ENCODE data around the gene XPNPEP2.

XPNPEP2 gene

DNA sequence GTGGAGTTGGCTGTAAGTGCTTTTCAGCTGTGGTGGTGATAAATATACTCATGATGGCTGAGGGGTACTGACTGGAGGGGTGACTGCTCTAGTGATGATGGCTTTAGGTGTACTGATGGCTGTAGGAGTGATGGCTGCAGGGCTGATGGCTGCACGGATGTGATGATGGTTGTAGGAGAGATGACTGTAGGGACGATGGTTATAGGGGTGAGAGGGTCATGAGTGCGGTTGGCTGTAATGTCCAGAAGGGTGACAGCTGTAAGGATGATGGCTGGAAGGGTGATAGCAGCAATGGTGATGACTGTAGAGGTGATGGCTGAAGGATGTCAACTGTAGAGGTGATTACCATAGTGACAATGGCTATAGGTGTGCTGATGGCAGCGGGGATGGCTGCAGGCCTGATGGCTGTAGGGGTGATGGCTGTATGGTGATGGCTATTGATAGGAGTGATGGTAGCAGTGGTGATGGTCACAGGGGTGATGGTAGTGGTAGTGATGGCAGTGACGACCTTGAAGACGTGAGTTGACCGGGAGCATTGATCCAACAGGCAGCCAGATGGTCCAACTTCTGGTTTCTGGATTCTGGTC is 40.4 kb downstream of the XPNPEP2 start:
- no peak for DNase-seq (ENCODE audit: low read depth in 3 of 3)

DNA sequence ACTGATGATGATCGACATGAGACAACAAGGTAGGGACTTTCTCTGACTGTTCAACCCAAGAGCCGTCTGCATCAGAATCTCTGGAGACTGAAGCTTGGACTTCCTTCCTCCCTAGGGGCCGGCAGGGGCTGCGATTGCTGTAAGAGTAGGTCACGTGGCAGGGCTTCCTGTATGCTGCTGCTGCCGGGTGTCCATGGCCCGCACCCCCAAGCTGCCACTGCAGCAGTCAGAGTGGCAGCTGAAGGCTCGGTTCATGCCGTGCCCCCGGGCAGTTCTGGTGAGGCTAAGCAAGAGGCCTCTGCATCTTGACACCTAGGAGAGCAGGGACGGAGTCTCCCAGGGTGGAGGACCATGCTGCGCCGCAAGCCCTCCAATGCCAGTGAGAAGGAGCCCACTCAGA is 41.0 kb downstream of the XPNPEP2 start, which contains the start of gene SASH3:
SASH3 (plus strand) TSS at position 203 of the 400 bp plus-strand sequence; CDS start at position 352, 149 bp downstream.
- peak in 1 of 3 experiments; percentile 65 for DNase-seq (ENCODE audit: low read depth in 3 of 3)

DNA sequence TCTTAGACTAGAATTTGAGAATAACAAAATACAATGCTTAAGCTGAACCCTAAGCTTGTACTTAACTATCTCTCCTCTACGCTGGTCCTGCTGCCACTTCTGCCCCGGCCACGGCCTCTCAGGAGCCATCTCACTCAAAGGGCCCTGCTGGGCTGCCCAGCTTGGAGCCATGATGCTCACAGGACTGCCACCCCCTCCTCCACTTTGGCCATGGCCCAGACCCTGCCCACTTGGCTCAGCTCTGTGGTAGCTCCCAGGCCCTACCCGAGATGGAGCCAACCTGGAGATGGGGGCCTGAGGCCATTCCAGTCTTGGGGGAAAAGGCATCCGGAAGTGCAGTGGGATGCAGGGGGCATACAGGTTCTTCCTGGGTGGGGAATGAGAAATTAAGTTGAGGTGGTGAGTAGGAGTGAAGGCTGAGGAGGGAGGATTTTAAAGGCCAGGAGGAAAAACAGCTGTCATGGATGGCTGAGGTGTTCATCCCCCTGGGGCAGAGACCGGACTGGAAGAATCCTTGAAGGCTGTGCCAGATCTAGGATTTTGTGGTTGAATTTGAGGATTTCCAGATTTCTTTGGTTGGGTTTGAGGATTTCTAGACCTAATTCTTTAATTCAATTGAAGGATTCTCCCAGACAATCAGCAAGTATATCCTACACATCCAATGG is 41.8 kb downstream of the XPNPEP2 start:
- no peak for DNase-seq (ENCODE audit: low read depth in 3 of 3)

- DNase-seq (ENCODE audit: low read depth in 3 of 3) = peak; percentile 49 to 81 (median 61)
These were observed 42.4 kb downstream of the XPNPEP2 start for GRCh38 chrX:129781134-129781672.

DNA sequence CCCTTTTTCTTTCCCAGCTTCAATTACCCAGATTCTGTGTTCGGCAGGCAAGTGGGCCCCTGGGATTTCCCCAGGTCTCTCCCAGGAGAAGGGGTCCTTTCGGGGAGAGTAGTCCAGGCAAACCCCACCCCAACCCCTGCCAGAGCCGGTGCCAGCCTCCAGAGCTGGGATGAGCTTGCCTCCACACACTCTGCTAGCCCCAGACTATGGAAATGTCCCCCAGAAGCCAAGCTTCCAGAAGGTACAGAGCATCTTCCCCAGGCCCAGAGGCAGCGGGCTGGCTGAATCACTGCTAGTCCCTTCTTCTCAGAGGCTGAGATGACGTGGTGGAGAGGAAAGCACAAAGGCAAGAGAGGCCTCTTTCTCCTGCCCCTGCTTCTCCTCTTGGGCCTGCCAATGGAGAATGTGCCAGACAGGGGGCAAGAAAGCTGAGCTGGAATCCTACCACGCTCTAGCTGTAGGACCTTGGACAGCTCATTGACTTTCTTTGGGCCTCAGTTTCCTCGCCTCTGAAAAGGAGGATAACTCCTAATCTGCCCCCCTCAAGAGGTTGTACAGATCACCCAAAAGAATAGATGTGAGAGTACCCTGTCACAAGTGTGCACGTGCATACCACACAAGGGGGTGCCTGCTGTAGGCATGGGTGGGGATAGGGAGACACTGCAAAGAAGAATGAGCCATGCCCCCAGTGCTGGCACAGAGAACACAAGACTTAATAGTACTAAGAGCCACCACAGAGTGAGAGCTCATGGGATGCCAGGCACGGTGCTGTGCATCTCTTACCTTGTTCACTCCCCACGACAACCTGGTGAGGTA is 43.1 kb downstream of the XPNPEP2 start:
- no peak for DNase-seq (ENCODE audit: low read depth in 3 of 3)

DNA sequence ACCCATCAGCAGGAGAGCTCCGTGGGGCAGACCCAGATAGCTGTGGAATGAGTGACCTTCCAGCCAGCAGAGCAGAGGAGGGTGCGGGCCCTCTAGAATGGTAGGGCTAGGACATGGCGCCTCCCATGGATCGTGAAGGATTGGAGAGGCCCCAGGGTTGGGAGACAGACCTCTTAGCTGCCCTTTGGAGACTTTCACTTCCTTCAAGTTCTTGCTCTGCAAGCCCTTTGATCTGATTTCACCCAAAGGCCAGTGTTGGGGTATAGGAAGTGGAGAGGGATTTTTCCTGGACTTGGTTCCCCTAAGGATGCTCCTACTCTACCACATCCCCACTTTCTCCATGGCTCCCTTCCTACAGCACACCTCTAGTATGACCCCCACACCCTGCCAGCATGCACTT is 43.9 kb downstream of the XPNPEP2 start:
- no peak for DNase-seq (ENCODE audit: low read depth in 3 of 3)

- no peak for DNase-seq (ENCODE audit: low read depth in 3 of 3)
These were observed 44.5 kb downstream of the XPNPEP2 start for GRCh38 chrX:129783291-129783713.

DNA sequence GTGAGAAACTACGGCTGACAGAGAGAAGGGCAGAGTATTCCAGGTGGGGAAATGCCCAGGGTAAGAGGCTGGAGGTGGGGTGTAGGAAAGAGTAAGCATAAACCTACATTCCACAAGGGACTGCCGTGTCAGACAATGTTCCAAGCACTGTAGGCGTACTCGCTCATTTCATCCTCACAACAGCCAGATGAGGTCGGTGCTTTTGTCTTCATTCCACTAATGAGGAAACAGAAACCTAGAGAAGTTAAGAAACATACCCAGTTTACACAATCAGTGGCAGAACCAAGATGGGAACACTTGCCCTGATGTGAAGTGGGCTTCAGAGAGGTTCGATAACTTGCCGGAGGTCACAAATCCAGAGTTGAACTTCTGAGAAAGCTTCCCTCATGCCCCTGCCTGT is 45.6 kb downstream of the XPNPEP2 start:
- no peak for DNase-seq (ENCODE audit: low read depth in 3 of 3)

- no peak for DNase-seq (ENCODE audit: low read depth in 3 of 3)
These were observed 46.6 kb downstream of the XPNPEP2 start for GRCh38 chrX:129785160-129785947.

- DNase-seq (ENCODE audit: low read depth in 3 of 3) = no peak
These were observed 47.5 kb downstream of the XPNPEP2 start for GRCh38 chrX:129786210-129786651.

- no peak for DNase-seq (ENCODE audit: low read depth in 3 of 3)
These were observed 48.7 kb downstream of the XPNPEP2 start for GRCh38 chrX:129787336-129788055.

DNA sequence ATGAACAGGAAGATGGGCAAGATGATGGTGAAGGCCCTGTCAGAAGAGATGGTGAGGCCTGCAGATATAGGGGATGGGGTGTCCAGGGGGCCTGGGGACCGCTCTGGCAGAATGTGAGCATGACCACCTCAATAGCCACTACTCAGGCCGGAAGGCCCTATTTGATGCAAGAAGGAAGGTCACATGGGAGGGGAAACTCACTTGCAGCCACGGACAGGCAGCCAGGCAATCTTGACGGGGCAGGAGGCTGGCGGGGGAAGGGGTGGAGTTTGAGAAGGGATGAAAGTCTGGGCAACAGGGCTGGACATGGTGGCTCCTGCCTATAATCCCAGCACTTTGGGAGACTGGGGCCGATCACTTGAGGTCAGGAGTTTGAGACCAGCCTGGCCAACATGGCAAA is 49.7 kb downstream of the XPNPEP2 start:
- DNase-seq (ENCODE audit: low read depth in 3 of 3) = no peak

GRCh38 chrX:129790146-129790545 is 51.4 kb downstream of the XPNPEP2 start:
- DNase-seq (ENCODE audit: low read depth in 3 of 3) = no peak

- no peak for DNase-seq (ENCODE audit: low read depth in 3 of 3)
These were observed 52.0 kb downstream of the XPNPEP2 start for GRCh38 chrX:129790808-129791207.

GRCh38 chrX:129791336-129791735 is 52.6 kb downstream of the XPNPEP2 start:
- DNase-seq (ENCODE audit: low read depth in 3 of 3) = no peak

GRCh38 chrX:129791961-129792570 is 53.3 kb downstream of the XPNPEP2 start:
- DNase-seq (ENCODE audit: low read depth in 3 of 3) = no peak

GRCh38 chrX:129792586-129793291 is 54.0 kb downstream of the XPNPEP2 start:
- DNase-seq (ENCODE audit: low read depth in 3 of 3) = no peak

GRCh38 chrX:129793604-129794191 is 54.9 kb downstream of the XPNPEP2 start:
- no peak for DNase-seq (ENCODE audit: low read depth in 3 of 3)

- DNase-seq (ENCODE audit: low read depth in 3 of 3) = no peak
These were observed 56.8 kb downstream of the XPNPEP2 start for GRCh38 chrX:129795584-129795983.
